Measurements from ENCODE around the gene MPC2.
"Not testable (repeated sequence)": the region's sequence is repeated elsewhere in the genome, so short reads cannot be mapped to it uniquely, and the experiment has no call there.

The MPC2 gene

DNA sequence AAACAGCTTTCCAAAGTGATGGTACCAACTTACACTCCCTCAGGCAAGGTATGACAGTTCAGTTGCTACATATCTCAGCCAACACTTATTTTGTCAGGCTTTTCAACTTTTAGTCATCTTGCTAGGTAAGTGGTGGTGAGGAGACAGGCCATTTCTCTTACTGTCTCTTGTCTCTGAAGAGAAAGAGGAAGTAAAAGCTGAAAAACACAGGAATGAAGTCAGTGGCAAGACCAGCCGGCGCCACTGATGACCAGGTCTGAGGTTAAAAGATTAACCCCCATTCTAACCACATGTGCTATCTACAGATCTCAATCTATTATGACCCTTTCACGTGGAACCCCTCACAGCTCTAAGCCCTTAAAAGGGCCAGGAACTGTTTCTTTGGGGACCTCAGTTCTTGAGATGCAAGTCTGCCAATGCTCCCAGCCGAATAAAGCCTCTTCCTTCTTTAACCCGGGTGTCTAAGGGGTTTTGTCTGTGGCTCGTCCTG lies 27.1 kb downstream of the MPC2 start:
- DNase-seq, result no peak

DNA sequence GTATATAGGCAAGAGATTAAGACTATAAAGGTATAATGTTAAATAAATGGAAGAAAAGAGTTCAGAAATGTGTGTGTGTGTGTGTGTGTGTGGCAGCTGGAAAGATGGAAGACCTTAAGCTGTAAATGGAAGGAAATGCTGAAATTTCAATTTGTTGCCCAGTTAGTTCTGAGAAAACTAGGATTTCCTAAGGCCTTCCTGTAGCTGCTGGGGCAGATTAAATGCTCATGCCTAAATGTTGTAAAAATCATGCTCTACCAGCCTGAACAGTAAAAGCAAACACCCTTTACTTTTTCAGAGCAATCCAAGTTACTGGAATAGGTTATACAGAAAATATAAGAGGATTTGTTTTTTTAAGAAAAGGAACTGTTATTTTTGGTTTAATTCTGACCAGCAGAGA lies 31.2 kb downstream of the MPC2 start:
- DNase-seq, result no peak

DNA sequence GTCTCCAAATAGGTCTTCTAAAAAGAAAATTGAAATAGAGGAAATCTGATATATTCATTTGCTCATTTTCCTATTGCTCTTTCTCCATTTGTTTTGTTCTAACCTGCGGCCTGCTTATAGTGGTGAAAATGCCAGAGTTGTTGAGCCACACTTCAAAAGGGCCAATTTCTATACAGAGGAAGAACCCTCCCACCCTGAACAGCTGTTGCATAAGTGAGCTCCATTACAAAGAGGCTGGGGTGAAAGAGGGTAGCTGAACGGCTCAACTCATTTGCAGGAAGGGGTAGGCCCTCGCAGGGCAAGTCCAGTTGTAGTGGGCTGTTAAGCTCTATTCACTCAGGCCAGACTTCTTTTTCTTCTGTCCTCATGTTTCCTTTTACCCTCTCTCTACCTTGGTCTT lies 31.7 kb downstream of the MPC2 start:
- no peak for DNase-seq

DNA sequence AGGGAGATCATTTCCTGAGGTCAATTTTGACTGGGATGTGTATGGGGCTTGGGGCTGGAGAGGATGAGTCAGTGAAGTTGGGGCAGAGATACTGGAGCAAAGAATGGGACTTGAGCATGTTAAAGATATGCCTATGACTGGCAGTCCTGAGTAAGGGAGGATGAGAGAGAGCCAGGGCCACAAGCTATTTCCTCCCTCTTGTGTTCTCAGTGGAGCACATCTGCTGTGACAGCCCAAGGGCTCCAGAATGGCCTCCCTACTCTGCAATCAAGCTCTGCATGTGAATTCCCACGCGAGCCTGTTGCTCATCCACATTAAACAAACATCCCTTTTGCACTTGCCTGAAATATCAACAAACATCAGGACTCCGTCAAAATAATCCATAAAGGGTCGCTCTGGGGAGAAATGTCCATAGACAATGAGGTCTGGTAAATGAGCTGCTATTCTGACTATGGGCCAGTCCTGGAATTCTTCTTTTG lies 32.2 kb downstream of the MPC2 start:
- no peak for DNase-seq

DNA sequence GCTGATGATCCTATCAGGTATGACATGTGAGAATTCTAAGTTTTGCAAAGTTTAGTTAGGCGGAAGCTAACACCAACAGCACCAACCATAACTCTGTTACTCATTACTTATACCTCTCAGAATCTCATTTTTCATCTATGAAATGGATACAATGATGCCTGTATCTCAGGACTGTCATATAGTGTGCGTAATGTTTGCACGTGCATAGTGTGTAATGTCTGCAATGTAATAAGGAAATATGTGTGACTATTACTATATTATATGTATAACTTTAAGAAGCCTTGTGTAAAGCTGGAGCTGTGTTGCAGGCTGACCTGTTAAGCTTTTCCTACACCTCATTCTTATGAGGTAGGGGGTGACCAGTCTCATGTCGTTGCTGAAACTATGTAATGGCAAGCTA lies 36.0 kb downstream of the MPC2 start:
- no peak for DNase-seq

DNA sequence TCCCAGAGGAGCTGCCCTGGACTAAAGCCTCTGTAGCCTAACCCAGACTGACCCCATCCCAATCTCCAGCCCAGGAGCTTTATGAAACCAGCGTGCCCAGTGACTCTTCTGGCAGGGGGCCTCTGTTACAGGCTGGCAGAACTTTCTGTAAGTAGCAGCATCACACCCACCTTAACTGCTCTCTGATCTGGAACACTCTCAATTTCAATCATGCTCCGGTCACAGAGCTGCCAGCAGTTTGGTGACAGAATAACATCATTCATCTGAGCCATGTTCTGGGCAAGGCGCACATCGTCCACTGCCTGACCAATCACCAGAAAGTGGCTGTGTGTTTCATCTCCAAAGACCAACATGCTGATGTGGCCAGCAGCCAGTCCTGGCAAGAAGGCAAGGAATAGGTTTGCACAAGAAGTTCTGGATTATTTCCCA lies 37.6 kb downstream of the MPC2 start:
- no peak for DNase-seq

DNA sequence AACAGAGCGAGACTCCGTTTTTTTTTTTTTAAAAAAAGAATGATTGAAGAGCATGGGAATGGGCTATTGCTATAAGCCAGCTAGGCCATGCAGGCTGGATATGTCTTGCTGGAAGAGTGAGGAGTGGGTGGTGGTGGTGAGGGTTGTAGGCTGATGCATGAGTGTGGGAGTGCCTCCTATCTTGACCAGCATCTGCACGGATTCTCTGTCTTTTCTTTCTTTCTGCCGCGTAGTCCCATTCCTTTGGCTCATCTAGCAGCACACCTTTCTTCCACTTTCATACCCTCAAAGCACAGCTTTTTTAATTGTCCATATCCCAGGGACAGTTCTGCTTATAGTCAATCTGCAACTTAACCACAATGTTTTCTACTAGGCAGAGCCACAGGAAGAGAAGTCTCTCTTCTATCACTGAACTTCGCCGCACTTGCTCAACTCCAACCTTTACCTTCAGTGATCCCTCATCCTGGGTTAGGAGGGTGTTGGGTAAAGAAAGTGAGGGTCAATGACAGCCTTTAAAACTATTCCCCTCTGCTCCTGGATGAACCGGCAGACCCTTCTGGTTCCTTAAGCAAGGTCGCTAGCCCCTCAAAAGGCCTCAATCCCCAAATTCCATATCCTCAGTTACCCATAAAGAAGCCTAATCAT lies 38.2 kb downstream of the MPC2 start:
- DNase-seq, result no peak

DNA sequence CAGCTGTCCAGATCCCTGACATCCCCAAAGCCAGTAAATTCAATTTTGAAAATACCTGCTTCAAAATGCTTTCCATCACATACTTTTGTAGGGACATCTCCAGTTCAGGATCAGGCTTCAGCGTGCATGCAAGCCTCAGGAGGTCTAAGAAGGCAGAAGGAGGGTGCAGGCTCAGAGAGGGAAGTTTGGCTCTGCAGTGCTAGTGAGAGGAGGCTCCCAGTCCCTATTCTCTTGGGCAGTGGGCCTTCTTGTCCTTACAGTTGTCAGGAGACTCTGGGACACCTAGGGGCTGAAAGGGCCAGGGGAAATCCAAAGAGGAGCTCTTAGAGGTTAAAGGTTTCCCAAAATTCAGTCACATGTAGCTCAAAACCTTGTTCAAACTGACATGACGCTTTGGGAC lies 43.1 kb downstream of the MPC2 start:
- DNase-seq, result no peak

DNA sequence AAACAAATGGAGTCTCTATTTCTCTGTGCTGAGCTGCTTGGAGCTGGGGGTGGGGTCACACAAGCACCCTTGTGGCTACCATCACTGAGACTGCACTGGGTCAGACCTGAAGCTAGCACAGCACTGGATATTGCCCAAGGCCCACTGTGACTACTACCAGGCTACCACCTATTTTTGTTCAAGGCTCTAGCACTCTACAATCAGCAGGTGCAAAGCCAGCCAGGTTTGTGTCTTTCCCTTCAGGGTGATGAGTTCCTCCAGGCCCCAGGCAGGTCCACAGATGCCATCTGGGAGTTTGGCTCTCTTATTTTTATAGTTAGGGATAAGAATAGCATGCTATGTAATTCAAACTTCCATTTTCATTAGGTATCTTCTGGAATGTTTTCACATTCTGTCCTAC lies 46.5 kb downstream of the MPC2 start:
- DNase-seq, result no peak

DNA sequence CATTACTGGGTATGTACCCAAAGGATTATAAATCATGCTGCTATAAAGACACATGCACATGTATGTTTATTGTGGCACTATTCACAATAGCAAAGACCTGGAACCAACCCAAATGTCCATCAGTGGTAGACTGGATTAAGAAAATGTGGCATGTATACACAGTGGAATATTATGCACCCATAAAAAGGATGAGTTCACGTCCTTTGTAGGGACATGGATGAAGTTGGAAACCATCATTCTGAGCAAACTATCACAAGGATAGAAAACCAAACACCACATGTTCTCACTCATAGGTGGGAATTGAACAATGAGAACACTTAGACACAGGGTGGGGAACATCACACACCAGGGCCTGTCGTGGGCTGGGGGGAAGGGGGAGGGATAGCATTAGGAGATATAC lies 49.7 kb downstream of the MPC2 start:
- DNase-seq, result not testable (repeated sequence)

DNA sequence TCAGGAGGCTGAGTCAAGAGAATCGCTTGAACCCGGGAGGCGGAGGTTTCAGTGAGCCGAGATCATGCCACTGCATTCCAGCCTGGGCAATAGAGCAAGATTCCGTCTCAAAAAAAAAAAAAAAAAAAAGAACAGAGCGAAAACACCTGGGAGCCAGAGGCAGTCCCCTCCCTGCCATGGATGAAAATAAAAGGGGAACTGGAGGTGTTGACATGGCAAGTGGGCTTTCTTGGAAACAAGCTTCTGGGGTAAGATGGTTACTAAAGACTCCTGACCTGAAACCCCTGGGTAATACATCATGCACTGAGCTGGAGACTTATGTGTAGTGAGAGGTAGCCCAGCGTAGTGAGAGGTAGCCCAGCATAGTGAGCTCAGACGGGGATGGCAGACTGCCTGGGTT lies 54.5 kb downstream of the MPC2 start:
- no peak for DNase-seq

DNA sequence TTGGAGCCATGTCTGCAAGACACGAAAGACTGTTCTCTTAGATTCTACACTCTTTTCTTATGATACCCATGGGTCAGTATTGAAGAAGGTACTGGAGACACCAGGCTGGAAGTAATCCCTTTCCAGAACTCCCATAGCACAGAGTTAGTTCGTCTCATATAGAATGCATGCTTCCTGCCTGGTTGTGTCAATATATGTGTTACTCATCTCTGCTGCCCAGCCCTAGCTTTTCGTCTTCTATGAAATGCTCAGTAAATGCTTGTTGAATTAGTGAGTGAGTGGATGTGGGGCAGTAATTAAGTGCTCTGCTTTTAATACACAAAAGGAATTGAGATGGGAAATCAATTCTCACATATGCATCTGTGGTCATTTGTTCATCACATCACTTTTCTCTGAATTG lies 55.1 kb downstream of the MPC2 start:
- DNase-seq, result no peak

DNA sequence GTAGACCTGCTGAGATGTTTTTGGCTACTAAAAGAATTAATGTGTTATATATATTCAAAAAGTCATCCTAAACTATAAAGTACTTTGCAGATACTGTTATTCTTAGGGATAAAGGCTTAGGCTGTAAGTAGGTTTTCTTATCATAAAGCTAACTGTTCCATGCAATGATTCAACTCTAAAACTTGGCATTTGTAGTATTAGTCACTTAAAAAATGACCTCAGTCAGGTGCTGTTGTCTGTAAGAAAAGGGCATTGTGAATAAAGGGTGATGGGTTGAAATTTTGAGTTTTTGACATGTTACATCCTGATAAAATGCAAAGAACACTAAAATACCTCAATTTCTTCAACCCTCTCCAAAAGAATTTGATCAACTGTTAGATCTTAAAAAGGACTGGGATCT lies 55.8 kb downstream of the MPC2 start:
- no peak for DNase-seq

DNA sequence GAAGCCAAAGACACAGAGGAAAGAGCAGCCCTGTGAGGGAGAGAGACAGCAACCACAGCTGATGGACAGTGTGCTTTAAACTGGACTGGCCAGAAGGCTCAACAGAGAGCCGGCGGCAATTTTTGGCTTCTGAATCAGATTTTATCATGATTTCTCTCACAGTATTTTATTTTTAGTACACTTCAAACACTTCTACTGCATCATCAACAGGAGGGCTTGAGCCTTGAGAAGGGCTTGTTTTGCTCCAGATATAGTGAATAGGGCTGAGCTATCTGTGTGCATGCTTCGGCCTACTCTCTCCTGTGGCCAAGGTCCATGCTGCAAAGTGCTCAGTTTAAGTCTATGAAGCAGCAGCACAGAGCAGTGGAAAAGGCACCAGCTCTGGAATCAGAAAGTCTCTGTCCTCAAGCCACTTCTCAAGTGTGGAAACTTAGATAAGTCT lies 56.3 kb downstream of the MPC2 start:
- no peak for DNase-seq

DNA sequence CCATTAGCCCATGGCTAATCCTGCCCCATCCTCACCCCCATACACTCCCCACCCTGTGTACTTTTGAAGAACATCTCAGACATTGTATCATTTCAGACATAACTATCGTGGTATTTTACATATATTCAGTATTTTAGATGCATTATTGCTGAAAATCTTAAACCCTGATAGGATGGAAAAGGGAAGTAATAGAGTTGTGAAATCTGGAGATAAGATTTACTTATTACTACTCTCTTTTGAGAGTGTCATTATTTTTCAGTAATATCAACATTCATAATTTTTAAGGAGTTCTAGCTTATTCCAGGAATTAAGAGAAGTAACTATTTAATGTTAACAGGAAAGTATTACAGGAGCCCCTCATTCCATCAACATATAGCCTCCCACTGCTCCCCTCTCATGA lies 57.4 kb downstream of the MPC2 start:
- no peak for DNase-seq

DNA sequence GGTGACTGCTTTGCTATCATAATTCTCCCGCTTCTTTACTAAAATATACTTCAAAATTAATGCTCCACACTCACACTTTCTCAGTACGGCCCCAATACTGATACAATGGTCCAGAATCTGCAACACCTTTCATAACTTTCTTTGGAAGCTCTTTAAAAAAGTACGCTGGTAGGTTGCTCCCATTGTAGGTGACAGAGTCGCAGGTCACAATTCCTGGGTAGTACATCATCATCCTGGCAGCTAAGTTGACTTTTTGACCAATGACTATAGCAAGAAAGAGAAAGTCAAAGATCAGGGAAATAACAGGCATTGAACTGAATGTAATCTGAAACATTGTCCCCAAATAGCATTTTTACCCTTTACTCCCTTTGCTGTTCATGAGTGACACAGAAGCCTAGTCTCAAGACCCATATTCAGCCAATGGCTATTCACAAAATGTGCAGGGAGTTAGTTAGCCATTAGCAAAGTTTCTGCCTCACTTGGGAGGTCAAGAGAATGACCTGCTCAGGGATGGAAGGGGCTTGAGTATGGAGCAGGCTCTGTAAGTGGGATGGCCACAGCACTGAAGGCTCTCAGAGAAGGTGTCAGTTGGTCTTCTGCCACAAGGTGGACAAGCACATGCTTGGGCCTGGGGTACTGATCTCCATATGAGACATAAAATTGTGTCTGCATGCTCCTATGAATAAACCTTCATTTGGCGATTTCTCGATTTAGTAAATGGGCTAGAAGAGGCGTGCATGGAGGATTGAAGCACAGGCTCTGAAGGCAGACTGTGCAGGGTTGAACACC lies 58.3 kb downstream of the MPC2 start:
- DNase-seq, result no peak

DNA sequence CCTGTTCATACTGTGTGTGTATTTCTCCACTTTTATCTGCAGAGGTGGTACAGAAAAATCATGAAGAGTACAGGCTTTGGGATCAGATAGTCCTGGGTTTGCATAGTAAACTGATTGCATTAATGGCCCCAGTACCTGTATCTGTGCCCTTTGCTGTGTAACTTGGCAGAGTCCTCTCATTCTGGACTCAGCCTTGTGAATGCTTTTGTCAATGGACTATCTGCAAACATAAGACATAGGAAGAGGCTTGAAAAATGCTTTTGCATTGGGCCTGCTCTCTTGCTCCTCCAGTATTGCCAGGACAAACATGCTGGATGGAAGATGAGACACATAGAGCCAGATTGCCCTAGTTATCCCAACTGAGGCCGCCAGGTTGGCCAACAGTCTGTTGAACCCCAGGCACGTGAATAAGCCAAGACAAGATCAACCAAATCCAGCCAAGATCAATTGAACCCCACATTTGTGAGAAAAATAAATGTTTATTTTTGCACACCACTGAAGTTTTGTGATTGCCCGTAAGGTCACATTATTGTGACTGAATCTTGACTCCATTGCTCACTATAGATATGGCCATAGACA lies 60.2 kb downstream of the MPC2 start:
- DNase-seq, result no peak

DNA sequence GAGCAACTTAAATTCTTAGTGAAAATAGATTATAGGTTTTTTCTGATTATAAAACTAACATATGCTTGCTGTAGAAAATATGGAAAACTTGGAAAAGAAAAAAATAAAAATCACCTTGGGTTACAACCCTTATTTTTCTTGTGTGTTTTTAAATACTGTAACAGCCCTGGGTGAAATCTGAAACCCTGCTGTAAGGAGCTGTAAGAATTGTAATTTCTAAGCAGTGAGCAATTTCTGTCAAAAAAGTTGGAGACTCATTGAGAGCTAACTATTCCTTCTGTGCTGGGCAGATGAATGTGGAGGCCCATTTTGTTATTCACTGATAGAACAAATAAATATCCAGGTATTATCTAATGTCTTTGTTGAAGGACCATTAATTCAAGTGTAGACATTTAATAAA lies 65.5 kb downstream of the MPC2 start:
- no peak for DNase-seq

DNA sequence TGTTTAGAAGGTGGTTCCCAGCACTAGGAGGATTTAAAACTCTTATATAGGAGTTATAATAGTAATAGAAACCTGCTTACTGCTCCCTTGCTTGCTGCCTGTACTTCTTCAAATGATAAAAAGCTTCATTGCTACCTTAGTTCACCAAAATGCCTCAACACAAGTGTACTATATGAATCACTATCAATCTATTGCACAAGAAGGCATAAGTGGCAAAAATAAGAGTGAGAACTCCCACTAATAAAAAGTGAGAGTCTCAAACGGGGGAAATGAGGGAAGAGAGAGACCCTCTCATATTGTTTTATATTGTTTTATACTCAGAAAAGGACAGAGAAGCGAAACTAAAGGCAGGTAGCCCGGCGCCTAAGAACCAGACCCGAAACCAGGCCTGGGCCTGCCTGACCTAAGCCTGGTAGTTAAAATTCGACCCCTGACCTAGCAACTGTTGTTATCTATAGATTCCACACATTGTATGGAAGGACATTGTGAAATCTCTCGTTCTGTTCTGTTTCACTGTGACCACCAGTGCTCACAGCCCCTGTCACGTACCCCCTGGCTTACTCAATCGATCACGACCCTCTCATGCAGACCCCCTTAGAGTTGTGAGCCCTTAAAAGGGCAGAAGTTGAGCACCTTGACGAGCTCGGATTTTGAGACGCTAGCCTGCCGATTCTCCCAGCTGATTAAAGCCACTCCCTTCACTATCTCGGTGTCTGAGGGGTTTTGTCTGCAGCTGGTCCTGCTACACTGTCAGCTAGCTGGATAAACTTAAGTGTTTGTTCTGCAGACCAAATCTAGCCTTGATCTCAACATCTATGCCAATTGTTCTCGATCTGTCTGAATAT lies 67.5 kb downstream of the MPC2 start:
- not testable (repeated sequence) for DNase-seq

DNA sequence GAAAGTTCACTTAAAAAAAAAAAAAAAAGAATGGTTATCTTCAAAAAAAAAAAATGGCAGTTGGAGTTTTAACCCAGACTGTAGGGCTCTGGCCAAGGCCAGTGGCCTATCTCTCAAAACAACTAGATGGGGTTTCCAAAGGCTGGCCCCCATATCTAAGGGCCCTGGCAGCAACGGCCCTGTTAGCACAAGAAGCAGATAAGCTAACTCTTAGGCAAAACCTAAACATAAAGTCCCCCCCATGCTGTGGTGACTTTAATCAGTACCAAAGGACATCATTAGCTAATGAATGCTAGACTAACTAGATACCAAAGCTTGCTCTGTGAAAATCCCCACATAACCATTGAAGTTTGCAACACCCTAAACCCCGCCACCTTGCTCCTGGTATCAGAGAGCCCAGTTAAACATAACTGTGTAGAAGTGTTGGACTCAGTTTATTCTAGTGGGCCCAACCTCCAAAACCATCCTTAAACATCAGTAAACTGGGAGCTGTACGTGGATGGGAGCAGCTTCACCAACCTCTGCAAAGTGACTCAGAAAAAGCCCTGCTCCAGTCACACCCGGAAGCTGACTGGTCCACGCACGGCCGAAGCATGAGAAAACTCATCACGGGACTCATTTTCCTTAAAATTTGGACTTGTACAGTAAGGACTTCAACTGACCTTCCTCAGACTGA lies 70.0 kb downstream of the MPC2 start:
- not testable (repeated sequence) for DNase-seq
